Endodermal cell (in vitro differentiated cells): ENCODE measurements around the gene EXOC7. TPM values are rescaled to one million over a fixed set of nuclear protein-coding genes. Genes with fewer than 3 reads are reported as not detected.
A peak's percentile ranks its signal among the peaks of the same experiment; 100 is the strongest.

ENCODE experiments used
- DNase-seq: peaks from one replicate; pipeline ENCODE4 v3.0.0-alpha.2; 2017
- H3K27ac ChIP-seq: 2 replicates; pipeline ENCODE4 v1.5.1; 2013; ENCODE audit warnings: mild to moderate bottlenecking, low read depth, low read length, moderate library complexity
- H3K27me3 ChIP-seq: 2 replicates; pipeline ENCODE4 v1.6.1; 2013; ENCODE audit warnings: mild to moderate bottlenecking, low read length, moderate library complexity; ENCODE audit not compliant: insufficient read depth, control insufficient read depth, poor library complexity, severe bottlenecking
- H3K36me3 ChIP-seq: 2 replicates; pipeline ENCODE4 v1.7.0; 2013; ENCODE audit warnings: mild to moderate bottlenecking, low read length, moderate library complexity; ENCODE audit not compliant: control insufficient read depth, insufficient read depth
- H3K4me1 ChIP-seq: one replicate; pipeline ENCODE4 v1.7.0; 2013; ENCODE audit warnings: low read length; ENCODE audit not compliant: control insufficient read depth, insufficient read depth
- H3K4me3 ChIP-seq: 2 replicates; pipeline ENCODE4 v1.5.1; 2013; ENCODE audit warnings: mild to moderate bottlenecking, low read length, moderate library complexity
- H3K9ac ChIP-seq: 2 replicates; pipeline ENCODE4 v1.6.1; 2013; ENCODE audit warnings: mild to moderate bottlenecking, low read length, moderate library complexity; ENCODE audit not compliant: poor library complexity, severe bottlenecking; ENCODE audit errors: extremely low read depth
- H3K9me3 ChIP-seq: 2 replicates; pipeline ENCODE4 v1.6.1; 2013; ENCODE audit warnings: mild to moderate bottlenecking, low read length, moderate library complexity; ENCODE audit not compliant: control insufficient read depth
- H3K27ac Mint-ChIP-seq: 2 replicates; pipeline ENCODE4 v1.8.0; 2020; ENCODE audit warnings: mixed read lengths
- H3K27me3 Mint-ChIP-seq: 2 replicates; pipeline ENCODE4 v1.8.0; 2021; ENCODE audit warnings: mild to moderate bottlenecking, mixed read lengths; ENCODE audit not compliant: insufficient read depth
- H3K36me3 Mint-ChIP-seq: 2 replicates; pipeline ENCODE4 v1.8.0; 2020; ENCODE audit warnings: low read depth, mixed read lengths
- H3K4me1 Mint-ChIP-seq: 2 replicates; pipeline ENCODE4 v1.8.0; 2020; ENCODE audit warnings: mixed read lengths
- H3K4me3 Mint-ChIP-seq: 2 replicates; pipeline ENCODE4 v1.8.0; 2020; ENCODE audit warnings: mild to moderate bottlenecking, moderate library complexity, mixed read lengths
- H3K9me3 Mint-ChIP-seq: 2 replicates; pipeline ENCODE4 v1.8.0; 2020; ENCODE audit warnings: mild to moderate bottlenecking, mixed read lengths
- WGBS, 2 experiments: methylation state at CpG; one replicate each; pipeline versions ENCODE4 v1.1.5 to v1.1.7; 2013; ENCODE audit warnings: missing lambda C conversion rate in 2 of 2, mixed read lengths in 1 of 2; ENCODE audit not compliant: insufficient coverage in 1 of 2, insufficient read length in 1 of 2; 5-methylcytosine and 5-hydroxymethylcytosine counted together
- total RNA-seq, 2 donors: library from RNA; stranded (reverse); fragmentation: NEBNext Ultra II Directional in 1 of 2; extraction: Animal tissue kit (Norgen Biotek cat#: 25700) in 1 of 2; gene quantifications; 2 replicates in 1 of 2; 3 replicates in 1 of 2; pipeline ENCODE4 v1.2.1, GENCODE V29; 2021
- TF ChIP-seq, protein P1 (sequence below): fragments of 200-600 bp; sonication (generic); conservative IDR thresholded peaks from 2 replicates; pipeline ENCODE4 v1.5.0; 2021; ENCODE audit warnings: antibody characterized with exemption, mild to moderate bottlenecking

EXOC7 gene
- total RNA-seq, 2 donors from 2014 or later, result 159 to 187 TPM

- Mint-ChIP-seq H3K27ac (no peak overlapping the region), H3K4me1 (peaks cover 28% of the 10 kb centered on the region), H3K4me3 (peak overlapping the region; percentile 52), H3K9me3 (no peaks in the 10 kb centered on the region), H3K27me3 (peaks cover 71% of the 10 kb centered on the region), H3K36me3 (no peaks in the 10 kb centered on the region)
- no peaks in the 10 kb centered on the region for H3K36me3 ChIP-seq
- TF ChIP-seq, protein P1, sequence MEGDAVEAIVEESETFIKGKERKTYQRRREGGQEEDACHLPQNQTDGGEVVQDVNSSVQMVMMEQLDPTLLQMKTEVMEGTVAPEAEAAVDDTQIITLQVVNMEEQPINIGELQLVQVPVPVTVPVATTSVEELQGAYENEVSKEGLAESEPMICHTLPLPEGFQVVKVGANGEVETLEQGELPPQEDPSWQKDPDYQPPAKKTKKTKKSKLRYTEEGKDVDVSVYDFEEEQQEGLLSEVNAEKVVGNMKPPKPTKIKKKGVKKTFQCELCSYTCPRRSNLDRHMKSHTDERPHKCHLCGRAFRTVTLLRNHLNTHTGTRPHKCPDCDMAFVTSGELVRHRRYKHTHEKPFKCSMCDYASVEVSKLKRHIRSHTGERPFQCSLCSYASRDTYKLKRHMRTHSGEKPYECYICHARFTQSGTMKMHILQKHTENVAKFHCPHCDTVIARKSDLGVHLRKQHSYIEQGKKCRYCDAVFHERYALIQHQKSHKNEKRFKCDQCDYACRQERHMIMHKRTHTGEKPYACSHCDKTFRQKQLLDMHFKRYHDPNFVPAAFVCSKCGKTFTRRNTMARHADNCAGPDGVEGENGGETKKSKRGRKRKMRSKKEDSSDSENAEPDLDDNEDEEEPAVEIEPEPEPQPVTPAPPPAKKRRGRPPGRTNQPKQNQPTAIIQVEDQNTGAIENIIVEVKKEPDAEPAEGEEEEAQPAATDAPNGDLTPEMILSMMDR, result peak; percentile 68
- DNase-seq, result peak; percentile 90
- H3K4me3 ChIP-seq, result peak overlapping the region; percentile 9
- peaks cover 68% of the 10 kb centered on the region for H3K27me3 ChIP-seq
- H3K4me1 ChIP-seq, result peaks cover 16% of the 10 kb centered on the region
- H3K9me3 ChIP-seq, result no peaks in the 10 kb centered on the region
- no peak overlapping the region for H3K9ac ChIP-seq
- H3K27ac ChIP-seq, result no peak overlapping the region
- WGBS, 2 experiments, result 4 to 6% methylated on average over 27 to 47 of the region's 48 CpGs
Observed at GRCh38 chr17:76075364-76076145, 28.0 kb downstream of the EXOC7 start.

DNA sequence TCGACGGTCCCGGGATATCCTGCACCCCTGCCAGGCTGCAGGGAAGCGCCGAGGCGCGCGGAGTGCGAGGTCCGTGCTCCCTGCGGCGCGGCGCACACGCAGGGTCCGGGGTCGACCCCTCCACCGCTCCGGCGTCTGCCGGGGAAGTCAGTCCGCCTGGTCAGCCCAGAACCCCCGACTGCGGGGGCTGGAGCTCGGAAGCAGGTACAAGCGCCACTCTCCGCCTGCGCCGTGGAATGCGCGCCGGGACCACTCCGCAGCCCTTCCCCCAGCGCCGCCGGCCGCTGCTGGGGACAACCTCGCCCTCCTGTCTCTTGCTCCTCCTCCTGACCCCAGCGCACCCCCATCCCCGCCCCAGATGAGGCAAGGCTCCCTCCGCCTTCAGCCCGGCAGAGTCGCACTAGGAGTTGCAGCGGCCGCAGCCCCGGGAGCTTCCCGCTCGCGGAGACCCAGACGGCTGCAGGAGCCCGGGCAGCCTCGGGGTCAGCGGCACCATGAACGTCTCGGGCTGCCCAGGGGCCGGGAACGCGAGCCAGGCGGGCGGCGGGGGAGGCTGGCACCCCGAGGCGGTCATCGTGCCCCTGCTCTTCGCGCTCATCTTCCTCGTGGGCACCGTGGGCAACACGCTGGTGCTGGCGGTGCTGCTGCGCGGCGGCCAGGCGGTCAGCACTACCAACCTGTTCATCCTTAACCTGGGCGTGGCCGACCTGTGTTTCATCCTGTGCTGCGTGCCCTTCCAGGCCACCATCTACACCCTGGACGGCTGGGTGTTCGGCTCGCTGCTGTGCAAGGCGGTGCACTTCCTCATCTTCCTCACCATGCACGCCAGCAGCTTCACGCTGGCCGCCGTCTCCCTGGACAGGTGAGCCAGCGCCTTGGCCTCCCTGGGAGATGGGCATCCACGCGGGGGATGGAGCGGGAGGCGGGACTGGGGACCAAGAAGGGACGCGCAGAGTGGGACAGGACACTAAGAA is 28.9 kb downstream of the EXOC7 start, which contains the start of gene GALR2:
TSS of gene GALR2 (plus strand) at position 392 of the 974 bp plus-strand sequence. CDS start at position 495, 103 bp downstream.
- Histone ChIP-seq H3K4me3 (peak within 1 kb of the TSS; percentile 40), H3K9ac (no peak within 1 kb of the TSS), H3K4me1 (peaks cover 7% of the 10 kb centered on the region), H3K27me3 (peaks cover 65% of the 10 kb centered on the region), H3K9me3 (no peaks in the 10 kb centered on the region), H3K36me3 (no peaks in the 10 kb centered on the region), H3K27ac (no peak within 1 kb of the TSS)
- Mint-ChIP-seq H3K4me1 (peaks cover 25% of the 10 kb centered on the region), H3K4me3 (peak within 1 kb of the TSS; percentile 52), H3K36me3 (peaks cover 4% of the 10 kb centered on the region), H3K27me3 (peaks cover 68% of the 10 kb centered on the region), H3K27ac (no peak within 1 kb of the TSS), H3K9me3 (no peaks in the 10 kb centered on the region)
- DNase-seq, result peak; percentile 87
- TF ChIP-seq, protein P1, result no peak
- 5% methylated on average over 8 to 92 of the region's 92 CpGs for WGBS, 2 experiments

DNA sequence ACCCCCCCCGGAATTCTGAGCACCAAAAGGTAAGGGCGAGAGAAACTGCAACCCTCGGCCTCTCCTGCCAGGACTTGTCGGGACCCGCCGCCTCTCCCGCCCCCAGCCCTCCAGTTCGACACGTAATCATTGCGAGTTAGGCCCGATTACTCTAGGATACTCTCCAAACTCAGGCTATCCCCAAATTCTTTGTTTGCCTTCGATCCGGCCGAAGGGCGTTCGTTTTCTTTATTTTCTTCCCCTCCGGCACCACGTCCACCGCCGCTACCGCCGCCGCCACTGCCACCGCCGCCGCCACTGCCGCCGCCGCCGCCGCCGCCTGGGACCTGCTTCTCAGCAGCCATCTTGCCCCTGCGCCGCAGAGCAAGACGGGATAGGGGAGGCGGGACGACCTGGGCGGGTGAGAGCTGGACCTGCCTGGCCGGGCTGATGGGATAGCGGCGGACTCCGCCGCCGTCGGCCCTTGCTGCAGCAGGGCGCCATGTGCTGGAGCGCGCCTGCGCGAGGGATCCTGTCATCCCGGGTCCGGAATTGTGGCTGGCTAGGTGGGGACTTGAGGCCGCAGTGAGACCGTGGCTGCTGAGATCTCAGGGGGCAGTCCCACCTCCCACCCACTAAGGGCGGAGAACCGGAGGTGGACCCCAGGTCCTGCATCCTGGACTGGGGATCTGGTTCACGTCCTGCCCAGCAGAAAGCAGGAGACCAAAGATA is 31.3 kb downstream of the EXOC7 start, which contains the start of gene SRP68:
TSS of gene SRP68 (minus strand) at position 370 of the 711 bp plus-strand sequence. CDS start at position 344, 26 bp downstream.
- TF ChIP-seq, protein P1, result no peak
- no peaks in the 10 kb centered on the region for H3K9me3 ChIP-seq
- H3K9ac ChIP-seq, result peak within 1 kb of the TSS; percentile 89
- H3K4me3 ChIP-seq, result peak within 1 kb of the TSS; percentile 99
- H3K9me3 Mint-ChIP-seq, result no peaks in the 10 kb centered on the region
- H3K27me3 ChIP-seq, result peaks cover 41% of the 10 kb centered on the region
- no peak within 1 kb of the TSS for H3K27ac ChIP-seq
- DNase-seq, result peak; percentile 99
- H3K36me3 ChIP-seq, result peaks cover 14% of the 10 kb centered on the region
- peaks cover 14% of the 10 kb centered on the region for H3K36me3 Mint-ChIP-seq
- peak within 1 kb of the TSS; percentile 92 for H3K4me3 Mint-ChIP-seq
- peak within 1 kb of the TSS; percentile 88 for H3K27ac Mint-ChIP-seq
- 0% methylated on average over 21 to 57 of the region's 57 CpGs for WGBS, 2 experiments
- peaks cover 3% of the 10 kb centered on the region for H3K4me1 ChIP-seq
- H3K27me3 Mint-ChIP-seq, result peaks cover 45% of the 10 kb centered on the region
- H3K4me1 Mint-ChIP-seq, result peaks cover 25% of the 10 kb centered on the region
